Measurements from ENCODE around the gene GPR75. TPM values are rescaled to one million over a fixed set of nuclear protein-coding genes. Genes with fewer than 3 reads are reported as not detected.

GPR75 gene
- total RNA-seq, 1 experiment from 2014 or later: 4.8 TPM

- POLR2A ChIA-PET (ENCODE audit: low non-redundant PET): no interaction called here
Observed at GRCh38 chr2:53819634-53820033, 40.1 kb downstream of the GPR75 start.

GRCh38 chr2:53818854-53819435, 40.8 kb downstream of the GPR75 start:
- Histone ChIP-seq H3K4me3 (ENCODE audit: low read depth, low read length, poor library complexity, severe bottlenecking) (no peak overlapping the region), H3K9me3 (ENCODE audit: low read depth, low read length, poor library complexity, severe bottlenecking) (no peaks in the 10 kb centered on the region), H3K27me3 (replicated peaks; ENCODE audit: insufficient read depth, low read depth, low read length, poor library complexity) (no peaks in the 10 kb centered on the region), H3K36me3 (ENCODE audit: insufficient read depth, low read length, poor library complexity, severe bottlenecking) (peaks cover 28% of the 10 kb centered on the region), H3K27ac (ENCODE audit: low read depth, low read length, poor library complexity, severe bottlenecking) (no peak overlapping the region), H3K4me1 (ENCODE audit: insufficient read depth, low read length, poor library complexity, severe bottlenecking) (no peaks in the 10 kb centered on the region)
- ChIA-PET POLR2A (ENCODE audit: low non-redundant PET) (no interaction called here), CTCF (no interaction called here)
- TF ChIP-seq CTCF (conservative IDR thresholded peaks at IDR 0.05; ENCODE audit: low read depth, low read length): no peak
- TF ChIP-seq EZH2 (IDR thresholded peaks at IDR 0.05; ENCODE audit: borderline replicate concordance, low read depth, low read length, poor library complexity, severe bottlenecking): no peak
- BruUV-seq (replicated peaks): no TSS peak
- intact Hi-C loops (cut with micrococcal nuclease; ENCODE audit: unreplicated experiment): no loop called here
- no peak for DNase-seq (ENCODE audit: low spot score)

More at GRCh38 chr2:53819634-53820033, 40.1 kb downstream of the GPR75 start:
- H3K4me3 ChIP-seq (ENCODE audit: low read depth, low read length, poor library complexity, severe bottlenecking): no peak overlapping the region
- no peak for DNase-seq (ENCODE audit: low spot score)
- peaks cover 24% of the 10 kb centered on the region for H3K36me3 ChIP-seq (ENCODE audit: insufficient read depth, low read length, poor library complexity, severe bottlenecking)
- H3K27me3 ChIP-seq (replicated peaks; ENCODE audit: insufficient read depth, low read depth, low read length, poor library complexity): no peaks in the 10 kb centered on the region
- BruUV-seq (replicated peaks): no TSS peak
- H3K4me1 ChIP-seq (ENCODE audit: insufficient read depth, low read length, poor library complexity, severe bottlenecking): no peaks in the 10 kb centered on the region
- intact Hi-C loops (cut with micrococcal nuclease; ENCODE audit: unreplicated experiment): loop anchor here (10.0 kb wide), 1 partner anchor 395 kb away; no protein-coding TSS in a partner anchor
- no peak overlapping the region for H3K27ac ChIP-seq (ENCODE audit: low read depth, low read length, poor library complexity, severe bottlenecking)
- CTCF ChIA-PET: no interaction called here
- no peaks in the 10 kb centered on the region for H3K9me3 ChIP-seq (ENCODE audit: low read depth, low read length, poor library complexity, severe bottlenecking)
- TF ChIP-seq EZH2 (IDR thresholded peaks at IDR 0.05; ENCODE audit: borderline replicate concordance, low read depth, low read length, poor library complexity, severe bottlenecking): no peak
- no peak for TF ChIP-seq CTCF (conservative IDR thresholded peaks at IDR 0.05; ENCODE audit: low read depth, low read length)

- CTCF ChIA-PET: no interaction called here
Observed at GRCh38 chr2:53813151-53813550, 46.6 kb downstream of the GPR75 start.

More at GRCh38 chr2:53813151-53813550, 46.6 kb downstream of the GPR75 start:
- TF ChIP-seq EZH2 (IDR thresholded peaks at IDR 0.05; ENCODE audit: borderline replicate concordance, low read depth, low read length, poor library complexity, severe bottlenecking): no peak
- TF ChIP-seq CTCF (conservative IDR thresholded peaks at IDR 0.05; ENCODE audit: low read depth, low read length): no peak
- H3K36me3 ChIP-seq (ENCODE audit: insufficient read depth, low read length, poor library complexity, severe bottlenecking): peaks cover 50% of the 10 kb centered on the region
- no TSS peak for BruUV-seq (replicated peaks)
- no peaks in the 10 kb centered on the region for H3K9me3 ChIP-seq (ENCODE audit: low read depth, low read length, poor library complexity, severe bottlenecking)
- H3K4me1 ChIP-seq (ENCODE audit: insufficient read depth, low read length, poor library complexity, severe bottlenecking): no peaks in the 10 kb centered on the region
- H3K4me3 ChIP-seq (ENCODE audit: low read depth, low read length, poor library complexity, severe bottlenecking): no peak overlapping the region
- H3K27ac ChIP-seq (ENCODE audit: low read depth, low read length, poor library complexity, severe bottlenecking): no peak overlapping the region
- no peaks in the 10 kb centered on the region for H3K27me3 ChIP-seq (replicated peaks; ENCODE audit: insufficient read depth, low read depth, low read length, poor library complexity)
- POLR2A ChIA-PET (ENCODE audit: low non-redundant PET): no interaction called here
- no peak for DNase-seq (ENCODE audit: low spot score)
- intact Hi-C loops (cut with micrococcal nuclease; ENCODE audit: unreplicated experiment): no loop called here

Data from A673 (cell line).